HG02981 (cell line): ENCODE results near the gene TMEM94.
"Not testable (repeated sequence)": the region's sequence is repeated elsewhere in the genome, so short reads cannot be mapped to it uniquely, and the experiment has no call there.

Experiments used
- ATAC-seq: cut with Tn5 transposase; IDR thresholded peaks from one replicate; pipeline ENCODE4 v1.9.1; 2021; ENCODE audit warnings: mild to moderate bottlenecking, moderate library complexity; ENCODE audit not compliant: unreplicated experiment

The TMEM94 gene

GRCh38 chr17:75476271-75476671, 19.8 kb downstream of the TMEM94 start:
- ATAC-seq, result no peak

- ATAC-seq, result no peak
Observed at GRCh38 chr17:75476752-75477489, 20.5 kb downstream of the TMEM94 start.

GRCh38 chr17:75477490-75477862, 21.0 kb downstream of the TMEM94 start:
- ATAC-seq, result not testable (repeated sequence)

- no peak for ATAC-seq
Observed at GRCh38 chr17:75478508-75478907, 22.1 kb downstream of the TMEM94 start.

GRCh38 chr17:75480281-75480680, 23.8 kb downstream of the TMEM94 start:
- no peak for ATAC-seq

DNA sequence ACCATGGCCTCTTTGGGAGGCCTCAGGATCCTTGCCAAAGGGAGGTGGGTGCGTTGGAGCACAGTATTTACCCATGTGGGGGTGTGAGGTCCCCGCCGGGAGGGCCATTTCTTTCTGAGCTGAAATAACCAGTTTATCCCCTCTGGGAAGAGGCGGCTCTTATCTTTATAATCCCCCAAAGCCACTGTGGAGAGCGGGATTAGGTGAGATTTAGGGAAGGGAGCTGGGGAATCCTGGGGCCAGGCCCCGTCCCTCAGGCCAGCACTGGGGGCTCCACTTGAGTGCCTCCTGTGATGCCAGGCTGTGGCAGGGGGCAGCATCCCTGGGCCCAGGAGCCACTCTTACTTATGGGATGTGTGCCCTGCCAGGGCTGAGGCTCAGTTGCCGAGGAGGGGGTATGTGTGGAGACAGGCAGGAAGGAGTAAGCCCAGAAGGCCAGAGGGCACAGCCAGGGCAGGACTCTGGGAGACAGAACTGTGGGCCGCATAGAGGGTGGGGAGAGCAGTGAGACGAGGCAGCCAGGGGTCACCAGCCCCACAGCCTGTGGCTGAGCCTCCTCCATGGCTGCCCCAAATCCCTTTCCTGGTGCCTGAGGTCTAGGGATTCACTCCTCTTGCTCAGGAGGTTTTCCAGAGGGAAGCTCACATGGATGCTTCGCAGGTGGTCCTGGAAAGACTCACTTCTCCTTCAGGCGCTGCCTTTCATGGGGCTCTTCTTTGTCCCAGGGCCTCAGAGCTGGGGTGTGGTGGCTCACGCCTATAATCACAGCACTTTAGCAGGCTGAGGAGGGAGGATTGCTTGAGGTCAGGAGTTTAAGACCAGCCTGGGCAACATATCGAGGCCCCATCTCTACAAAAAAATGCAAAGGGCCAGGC, 25.0 kb downstream of the TMEM94 start:
- no peak for ATAC-seq

DNA sequence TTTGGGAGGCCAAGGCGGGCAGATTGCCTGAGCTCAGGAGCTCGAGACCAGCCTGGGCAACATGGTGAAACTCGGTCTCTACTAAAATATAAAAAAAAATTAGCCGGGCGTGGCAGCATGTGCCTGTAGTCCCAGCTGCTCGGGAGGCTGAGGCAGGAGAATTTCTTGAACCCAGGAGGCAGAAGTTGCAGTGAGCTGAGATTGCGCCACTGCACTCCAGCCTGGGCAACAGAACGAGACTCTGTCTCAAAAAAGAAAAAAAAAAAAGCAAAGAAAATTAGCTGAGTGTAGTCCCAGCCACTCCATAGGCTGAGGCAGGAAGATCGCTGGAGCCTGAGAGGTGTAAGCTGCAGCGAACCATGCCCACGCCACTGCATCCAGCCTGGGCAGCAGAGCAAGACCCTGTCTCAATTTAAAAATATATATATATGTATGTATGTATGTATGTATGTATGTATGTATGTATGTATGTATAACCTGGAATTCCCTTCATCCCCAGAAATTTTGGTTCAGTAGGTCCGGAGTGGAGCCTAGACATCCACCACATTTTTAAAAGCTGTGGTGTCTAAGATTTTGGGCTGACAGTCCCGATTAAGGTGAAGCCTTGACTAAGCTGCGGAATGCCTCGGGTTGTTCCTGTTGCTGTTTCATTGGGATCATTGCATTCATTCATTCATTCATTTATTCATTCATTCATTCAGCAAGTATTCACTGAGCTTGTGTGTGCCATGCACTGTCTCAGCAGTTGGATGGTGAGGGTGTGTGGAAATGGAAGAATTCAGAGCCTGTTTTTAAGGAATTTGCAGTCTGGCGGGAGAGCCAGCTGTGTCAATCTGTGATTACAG, 25.9 kb downstream of the TMEM94 start:
- ATAC-seq, result no peak

- ATAC-seq, result no peak
Observed at GRCh38 chr17:75485688-75486087, 29.3 kb downstream of the TMEM94 start.

DNA sequence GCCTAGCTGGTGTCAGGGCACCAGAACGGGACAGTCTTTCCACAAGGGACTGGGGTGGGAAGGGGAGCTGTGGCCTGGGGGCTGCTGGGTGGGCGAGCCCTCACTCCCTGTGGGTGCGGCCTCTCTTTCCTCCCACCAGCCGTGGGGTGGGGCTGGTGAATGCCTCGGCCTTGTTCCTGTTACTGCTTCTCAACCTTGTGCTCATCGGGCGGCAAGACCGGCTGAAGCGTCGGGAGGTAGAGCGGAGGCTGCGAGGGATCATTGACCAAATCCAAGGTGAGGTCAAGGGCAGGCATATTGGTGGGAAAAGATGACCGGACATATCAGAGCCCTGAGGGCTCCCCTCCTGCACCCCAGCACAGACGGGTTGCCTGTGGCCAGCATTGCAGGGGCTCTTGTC, 29.7 kb downstream of the TMEM94 start:
- ATAC-seq, result no peak

- no peak for ATAC-seq
Observed at GRCh38 chr17:75486951-75487350, 30.5 kb downstream of the TMEM94 start.

- no peak for ATAC-seq
Observed at GRCh38 chr17:75487351-75488070, 31.1 kb downstream of the TMEM94 start.

DNA sequence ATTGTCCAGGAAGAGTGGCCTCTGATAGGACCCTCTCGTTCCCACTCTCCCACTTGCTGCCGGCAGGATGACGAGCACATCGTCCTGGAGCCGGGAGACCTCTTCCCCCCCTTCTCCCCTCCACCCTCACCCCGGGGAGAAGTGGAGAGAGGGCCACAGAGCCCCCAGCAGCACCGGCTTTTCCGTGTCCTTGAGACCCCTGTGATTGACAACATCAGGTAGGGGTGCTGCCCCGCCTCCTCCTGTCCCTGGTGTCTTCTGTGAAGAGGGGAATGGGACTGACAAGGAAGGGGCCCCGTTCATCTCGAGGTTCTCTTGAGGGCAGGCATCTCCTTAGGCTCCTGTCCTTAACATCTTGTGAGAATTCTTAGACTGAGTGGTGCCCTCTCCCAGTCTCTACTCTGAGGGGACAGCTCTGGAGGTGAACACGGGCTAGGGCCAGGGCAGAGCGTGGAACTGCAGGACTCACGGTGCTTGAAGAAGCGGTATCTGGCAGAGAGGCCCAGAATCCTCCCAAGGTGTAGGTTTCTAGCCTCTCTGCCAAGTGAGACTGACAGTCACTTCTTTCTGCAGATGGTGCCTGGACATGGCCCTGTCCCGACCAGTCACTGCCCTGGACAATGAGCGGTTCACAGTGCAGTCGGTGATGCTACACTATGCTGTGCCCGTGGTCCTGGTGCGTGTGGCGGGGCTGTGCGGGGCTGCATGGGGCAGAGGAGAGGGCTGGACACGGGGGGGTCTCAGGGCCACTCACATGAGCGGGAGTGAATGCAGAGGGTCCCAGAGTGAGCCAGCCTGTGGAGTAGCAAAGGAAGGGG, 32.5 kb downstream of the TMEM94 start:
- no peak for ATAC-seq

- ATAC-seq, result no peak
Observed at GRCh38 chr17:75489511-75489955, 33.1 kb downstream of the TMEM94 start.

DNA sequence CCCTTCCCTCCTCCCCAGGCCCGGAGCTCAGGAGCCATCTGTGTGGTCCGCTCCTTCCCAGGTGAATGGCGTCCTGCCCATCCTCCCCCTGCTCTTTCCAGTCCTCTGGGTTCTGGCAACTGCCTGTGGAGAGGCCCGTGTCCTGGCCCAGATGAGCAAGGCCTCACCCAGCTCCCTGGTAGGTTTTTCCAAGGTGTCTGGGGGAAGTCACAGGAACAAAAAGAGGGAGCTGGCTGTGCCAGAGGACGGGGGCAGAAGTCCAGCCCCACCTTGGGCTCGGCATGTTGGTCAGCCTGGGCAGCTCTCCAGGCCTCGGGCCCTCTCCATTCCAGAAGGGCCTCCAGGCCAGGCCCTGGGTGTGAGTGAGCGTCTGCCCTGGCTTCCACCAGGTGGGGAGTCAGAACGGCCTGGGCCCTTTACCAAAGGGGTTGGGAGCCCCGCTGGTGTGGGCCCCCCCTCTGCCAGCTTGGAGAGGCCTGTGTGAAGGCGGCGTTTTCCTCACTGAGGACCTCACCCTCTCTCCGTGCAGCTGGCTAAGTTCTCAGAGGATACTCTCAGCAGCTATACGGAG, 33.8 kb downstream of the TMEM94 start:
- ATAC-seq, result no peak

GRCh38 chr17:75490953-75491649, 34.7 kb downstream of the TMEM94 start:
- no peak for ATAC-seq

- no peak for ATAC-seq
Observed at GRCh38 chr17:75491680-75492079, 35.2 kb downstream of the TMEM94 start.

DNA sequence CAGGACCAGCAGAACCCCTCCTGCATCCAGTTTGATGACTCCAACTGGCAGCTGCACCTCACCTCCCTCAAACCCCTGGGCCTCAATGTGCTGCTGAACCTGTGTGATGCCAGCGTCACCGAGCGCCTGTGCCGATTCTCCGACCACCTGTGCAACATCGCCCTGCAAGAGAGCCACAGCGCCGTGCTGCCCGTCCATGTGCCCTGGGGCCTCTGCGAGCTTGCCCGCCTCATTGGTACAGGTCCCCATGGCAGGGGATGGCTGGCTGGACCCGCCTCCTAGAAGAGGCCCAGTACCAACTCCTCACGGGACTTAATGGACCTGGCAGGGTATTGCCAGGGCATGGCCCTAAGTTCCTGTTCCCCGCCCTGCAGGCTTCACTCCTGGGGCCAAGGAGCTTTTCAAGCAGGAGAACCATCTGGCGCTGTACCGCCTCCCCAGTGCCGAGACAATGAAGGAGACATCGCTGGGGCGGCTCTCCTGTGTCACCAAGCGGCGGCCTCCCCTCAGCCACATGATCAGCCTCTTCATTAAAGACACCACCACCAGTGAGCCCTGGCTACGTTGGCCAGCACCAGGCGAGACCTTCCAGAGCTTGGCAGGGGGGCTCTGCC, 36.2 kb downstream of the TMEM94 start:
- no peak for ATAC-seq

DNA sequence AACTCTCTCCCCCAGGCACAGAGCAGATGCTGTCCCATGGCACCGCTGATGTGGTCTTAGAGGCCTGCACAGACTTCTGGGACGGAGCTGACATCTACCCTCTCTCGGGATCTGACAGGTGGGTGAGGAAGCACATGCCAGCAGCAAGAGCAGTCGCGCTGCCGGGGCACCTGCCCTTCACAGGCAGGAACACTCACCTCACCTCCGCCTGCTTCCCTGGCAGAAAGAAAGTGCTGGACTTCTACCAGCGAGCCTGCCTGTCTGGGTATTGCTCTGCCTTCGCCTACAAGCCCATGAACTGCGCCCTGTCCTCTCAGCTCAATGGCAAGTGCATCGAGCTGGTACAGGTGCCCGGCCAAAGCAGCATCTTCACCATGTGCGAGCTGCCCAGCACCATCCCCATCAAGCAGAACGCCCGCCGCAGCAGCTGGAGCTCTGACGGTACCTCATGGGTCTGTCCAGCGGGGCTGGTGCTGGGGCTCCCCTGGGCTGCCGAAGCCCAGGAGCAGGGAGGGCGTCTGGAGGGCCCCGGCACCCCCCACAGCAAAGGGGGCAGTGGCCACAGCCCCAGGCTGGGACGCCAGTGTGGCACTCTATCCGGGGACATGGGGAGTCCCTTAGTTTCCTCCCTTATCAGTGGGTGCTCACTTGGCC, 37.2 kb downstream of the TMEM94 start:
- ATAC-seq, result no peak
